AG09319 (cell line): ENCODE data around the gene TMEM132A.

Experiments
- DNase-seq: peaks from one replicate; pipeline ENCODE4 v3.0.0-alpha.2; 2010; ENCODE audit warnings: low read depth; ENCODE audit errors: extremely low read depth
- TF ChIP-seq, protein P1 (sequence below): IDR thresholded peaks from 2 replicates; pipeline ENCODE4 v1.5.1; 2011; ENCODE audit warnings: low read depth, mild to moderate bottlenecking, inconsistent platforms, low read length, moderate library complexity

TMEM132A gene

DNA sequence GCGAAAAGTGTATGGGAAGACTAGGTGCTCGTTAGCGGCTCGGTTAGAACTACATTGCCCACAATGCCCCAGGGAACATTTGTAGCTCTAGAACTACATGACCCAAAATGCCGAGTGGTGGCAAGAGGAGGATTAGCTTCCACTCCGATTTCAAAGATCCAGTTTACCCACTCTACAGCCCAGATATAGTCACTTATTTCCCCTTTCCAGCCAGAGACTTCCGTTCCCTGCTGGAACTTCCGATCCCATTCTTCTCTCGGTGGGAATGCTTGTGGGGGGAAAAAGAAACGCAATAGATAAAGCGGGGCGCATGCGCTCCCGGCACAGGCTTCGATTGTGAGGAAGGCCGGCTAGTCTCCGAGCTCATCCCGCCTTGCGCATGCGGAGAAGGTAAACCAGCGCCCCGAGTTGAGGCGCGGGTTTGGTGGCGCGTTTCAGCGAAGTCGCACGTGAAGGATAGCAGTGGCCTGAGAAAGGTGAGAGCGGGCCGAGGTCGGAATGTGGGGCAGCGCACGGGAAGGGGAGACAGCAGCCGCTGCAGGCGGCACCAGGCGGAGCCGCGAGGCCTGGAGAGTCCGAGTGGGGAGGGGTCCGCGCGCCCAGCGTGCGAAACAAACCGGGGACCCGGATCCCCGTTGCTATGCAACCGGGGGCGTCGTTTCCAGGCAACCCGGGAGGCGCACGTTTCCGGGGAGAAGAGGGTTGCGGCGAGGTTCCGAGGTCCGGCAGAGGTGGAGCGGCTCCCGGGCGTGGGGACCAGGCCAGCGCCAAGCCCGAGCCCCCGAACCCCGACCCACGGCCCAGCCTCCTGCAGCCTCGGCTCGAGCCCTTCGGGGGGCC, 10.2 kb upstream of the TMEM132A start, which contains the start of gene TMEM109:
Gene TMEM109, plus strand, starts transcription at position 366 of the 840 bp plus-strand sequence. CDS start 5,536 bp downstream, outside the sequence.
- peak; percentile 57 for DNase-seq
- TF ChIP-seq, protein P1, sequence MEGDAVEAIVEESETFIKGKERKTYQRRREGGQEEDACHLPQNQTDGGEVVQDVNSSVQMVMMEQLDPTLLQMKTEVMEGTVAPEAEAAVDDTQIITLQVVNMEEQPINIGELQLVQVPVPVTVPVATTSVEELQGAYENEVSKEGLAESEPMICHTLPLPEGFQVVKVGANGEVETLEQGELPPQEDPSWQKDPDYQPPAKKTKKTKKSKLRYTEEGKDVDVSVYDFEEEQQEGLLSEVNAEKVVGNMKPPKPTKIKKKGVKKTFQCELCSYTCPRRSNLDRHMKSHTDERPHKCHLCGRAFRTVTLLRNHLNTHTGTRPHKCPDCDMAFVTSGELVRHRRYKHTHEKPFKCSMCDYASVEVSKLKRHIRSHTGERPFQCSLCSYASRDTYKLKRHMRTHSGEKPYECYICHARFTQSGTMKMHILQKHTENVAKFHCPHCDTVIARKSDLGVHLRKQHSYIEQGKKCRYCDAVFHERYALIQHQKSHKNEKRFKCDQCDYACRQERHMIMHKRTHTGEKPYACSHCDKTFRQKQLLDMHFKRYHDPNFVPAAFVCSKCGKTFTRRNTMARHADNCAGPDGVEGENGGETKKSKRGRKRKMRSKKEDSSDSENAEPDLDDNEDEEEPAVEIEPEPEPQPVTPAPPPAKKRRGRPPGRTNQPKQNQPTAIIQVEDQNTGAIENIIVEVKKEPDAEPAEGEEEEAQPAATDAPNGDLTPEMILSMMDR: no peak

DNA sequence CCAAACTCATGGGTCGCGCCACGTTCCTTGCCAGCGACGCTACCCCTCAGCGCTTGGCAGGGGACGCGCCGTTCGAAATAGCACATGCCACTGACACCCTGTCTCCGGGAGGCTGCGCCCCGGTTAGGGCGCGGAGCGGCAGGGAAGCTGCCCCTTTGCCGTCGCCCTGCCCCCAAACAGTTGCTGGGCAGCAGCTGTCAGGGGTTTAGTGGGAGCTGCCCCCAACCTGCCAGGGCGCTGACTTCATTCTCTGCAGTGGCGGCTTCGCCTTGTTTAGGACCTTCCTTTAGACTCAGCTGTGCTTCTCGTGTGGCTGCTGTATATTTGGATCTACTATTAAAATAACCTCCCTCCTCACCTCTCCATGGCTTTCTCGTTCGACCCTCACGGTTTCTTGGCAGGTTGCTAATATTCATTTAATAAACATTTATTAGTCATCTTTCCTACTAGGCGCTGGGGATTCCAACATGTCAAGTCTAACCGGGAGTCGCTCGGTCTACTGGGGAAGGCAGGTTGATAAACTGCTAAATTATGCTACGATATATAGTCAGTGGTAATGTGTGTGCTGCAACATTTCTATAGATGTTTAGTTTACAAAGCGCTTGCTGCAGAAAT, 9.5 kb upstream of the TMEM132A start:
- DNase-seq: no peak
- TF ChIP-seq, protein P1: no peak

DNA sequence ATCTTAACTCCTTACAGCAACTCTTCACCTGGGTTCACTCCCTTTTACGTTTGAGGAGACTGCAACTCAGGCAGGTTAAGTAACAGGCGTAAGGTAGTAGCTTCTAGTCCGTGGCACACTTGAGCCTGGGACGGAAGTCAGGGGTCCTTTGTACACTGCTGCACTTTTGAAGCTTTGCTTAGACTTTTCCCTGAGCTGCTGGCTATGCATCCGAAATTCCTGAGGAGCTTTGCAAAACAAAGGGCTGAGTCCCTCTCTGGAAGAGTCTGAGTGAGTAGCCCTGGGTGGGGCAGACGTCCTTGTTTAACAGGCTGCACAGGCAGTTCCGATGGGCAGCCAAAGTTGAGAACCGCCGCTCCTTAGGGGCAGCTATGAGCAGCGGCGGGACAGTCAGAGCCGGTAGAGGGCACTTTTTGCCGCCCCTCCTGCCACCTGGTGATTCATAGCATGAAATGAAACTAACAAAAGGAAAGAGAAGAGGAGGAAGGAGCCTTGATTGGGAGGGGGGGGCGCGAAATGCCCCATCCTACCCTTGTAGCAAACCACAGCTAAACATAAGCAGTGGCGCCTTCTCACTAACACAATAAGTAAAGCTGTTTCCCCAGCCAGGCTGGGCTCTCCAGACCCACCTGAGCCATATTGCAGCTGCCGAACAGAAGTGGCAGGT, 8.9 kb upstream of the TMEM132A start:
- DNase-seq: no peak

DNA sequence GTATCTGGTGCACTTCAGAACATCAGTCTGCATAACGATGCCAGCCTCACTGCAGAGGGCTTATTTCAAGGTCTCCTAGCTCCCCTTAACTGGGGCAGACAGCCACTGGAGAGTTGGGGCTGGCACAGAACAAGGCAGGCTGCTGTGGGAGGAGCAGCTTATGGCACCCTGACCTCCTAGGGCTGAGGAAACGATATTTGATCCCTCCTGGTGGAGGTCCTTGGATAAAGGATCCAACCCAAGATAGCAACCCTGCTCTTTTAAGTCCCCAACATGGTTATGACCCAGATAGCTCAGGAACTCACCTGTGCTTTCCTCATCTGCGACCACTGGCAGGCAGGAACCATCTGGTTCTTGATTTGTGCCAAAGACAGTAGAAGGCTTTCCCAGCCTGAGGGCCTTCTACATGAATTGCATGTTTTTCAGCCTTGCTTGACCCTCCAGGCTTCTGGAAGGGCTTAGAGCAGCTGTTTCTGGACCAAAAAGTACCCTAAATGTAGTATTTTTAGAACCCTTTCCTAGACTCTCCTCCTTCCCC, 7.5 kb upstream of the TMEM132A start:
- DNase-seq: no peak
- TF ChIP-seq, protein P1: no peak

More for the DNA sequence above, 8.9 kb upstream of the TMEM132A start:
- TF ChIP-seq, protein P1: peak; percentile 46

DNA sequence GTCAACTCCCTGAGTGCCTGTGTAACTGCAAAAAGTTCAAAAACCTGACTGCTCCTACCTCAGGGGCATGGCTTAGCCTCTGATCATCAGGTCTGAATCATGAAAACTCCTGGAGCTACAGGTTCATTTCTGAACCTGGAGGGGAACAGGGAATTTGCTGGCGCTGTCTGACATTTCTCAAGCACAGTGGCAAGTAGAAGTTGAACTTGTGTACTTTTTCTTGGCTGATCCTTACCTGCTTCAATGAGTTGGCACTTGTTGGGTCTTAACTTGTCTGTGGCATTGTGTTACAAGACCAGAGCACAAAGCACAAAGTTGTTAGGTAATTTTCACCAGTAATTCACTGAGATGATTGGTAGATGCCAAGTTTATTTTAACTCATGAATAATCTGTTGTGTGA, 7.0 kb upstream of the TMEM132A start:
- TF ChIP-seq, protein P1: no peak
- DNase-seq: no peak

DNA sequence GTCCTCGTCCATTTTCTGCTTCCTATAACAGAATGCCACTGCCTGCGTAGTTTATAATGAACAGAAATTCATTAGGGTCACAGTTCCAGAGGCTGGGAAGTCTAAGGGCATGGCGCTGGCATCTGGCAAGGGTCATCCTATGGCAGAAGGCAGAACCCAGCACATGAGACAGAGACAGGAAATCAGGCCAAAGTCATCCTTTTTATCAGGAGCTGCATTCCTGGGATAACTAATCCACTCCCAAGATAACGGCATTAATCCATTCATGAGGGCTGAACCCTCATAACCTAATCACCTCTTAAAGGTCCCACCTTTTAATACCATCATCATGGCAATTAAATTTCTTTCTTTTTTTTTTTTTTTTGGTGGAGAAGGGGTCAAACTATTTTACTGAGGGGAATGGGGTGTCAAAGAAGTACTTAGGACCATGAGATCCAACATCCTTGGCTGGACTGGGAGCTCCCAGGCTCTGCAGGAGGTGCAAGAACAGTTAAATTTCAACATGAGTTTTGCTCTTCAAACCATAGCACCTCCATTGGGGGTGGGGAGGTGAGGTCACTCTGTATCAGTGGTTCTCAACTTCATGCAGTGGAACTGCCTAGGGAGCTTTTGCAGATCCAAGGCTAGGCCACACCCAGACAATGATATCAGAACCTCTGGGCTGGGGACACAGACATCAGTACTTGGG, 5.9 kb upstream of the TMEM132A start:
- TF ChIP-seq, protein P1: no peak
- no peak for DNase-seq
